ENCODE data around the gene MYCBP2.

DNA sequence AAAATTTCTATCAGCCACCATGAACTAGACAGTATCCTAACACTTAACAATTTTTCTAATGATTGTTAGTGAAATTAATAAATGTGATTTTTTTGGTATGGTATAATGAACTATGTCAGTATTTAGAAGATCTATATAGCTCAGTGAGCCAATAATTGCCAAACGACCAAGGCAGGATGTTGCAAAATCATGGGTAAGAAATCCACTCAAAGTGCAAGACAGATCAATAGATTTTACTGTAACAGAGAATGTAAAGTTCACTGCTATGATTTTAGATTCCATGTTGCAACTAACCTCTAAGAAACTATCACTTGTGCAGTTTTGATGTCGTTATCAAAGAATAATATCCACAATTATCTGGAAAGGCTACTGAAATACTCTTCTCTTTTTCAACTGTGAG, 44.0 kb upstream of the MYCBP2 start:
- no peak for TF ChIP-seq POLR2A (IDR thresholded peaks at IDR 0.05)
- TF ChIP-seq, protein P1, sequence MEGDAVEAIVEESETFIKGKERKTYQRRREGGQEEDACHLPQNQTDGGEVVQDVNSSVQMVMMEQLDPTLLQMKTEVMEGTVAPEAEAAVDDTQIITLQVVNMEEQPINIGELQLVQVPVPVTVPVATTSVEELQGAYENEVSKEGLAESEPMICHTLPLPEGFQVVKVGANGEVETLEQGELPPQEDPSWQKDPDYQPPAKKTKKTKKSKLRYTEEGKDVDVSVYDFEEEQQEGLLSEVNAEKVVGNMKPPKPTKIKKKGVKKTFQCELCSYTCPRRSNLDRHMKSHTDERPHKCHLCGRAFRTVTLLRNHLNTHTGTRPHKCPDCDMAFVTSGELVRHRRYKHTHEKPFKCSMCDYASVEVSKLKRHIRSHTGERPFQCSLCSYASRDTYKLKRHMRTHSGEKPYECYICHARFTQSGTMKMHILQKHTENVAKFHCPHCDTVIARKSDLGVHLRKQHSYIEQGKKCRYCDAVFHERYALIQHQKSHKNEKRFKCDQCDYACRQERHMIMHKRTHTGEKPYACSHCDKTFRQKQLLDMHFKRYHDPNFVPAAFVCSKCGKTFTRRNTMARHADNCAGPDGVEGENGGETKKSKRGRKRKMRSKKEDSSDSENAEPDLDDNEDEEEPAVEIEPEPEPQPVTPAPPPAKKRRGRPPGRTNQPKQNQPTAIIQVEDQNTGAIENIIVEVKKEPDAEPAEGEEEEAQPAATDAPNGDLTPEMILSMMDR (IDR thresholded peaks at IDR 0.05): no peak
